Activated CD4-positive, alpha-beta T cell treated with anti-CD3 and anti-CD28 coated beads for 1 hour (primary cell): Measurements from ENCODE around the gene NKAP.
"Not testable (repeated sequence)": the region's sequence is repeated elsewhere in the genome, so short reads cannot be mapped to it uniquely, and the experiment has no call there.

Experiments used
- DNase-seq: peaks from one replicate; pipeline ENCODE4 v3.0.0-alpha.2; 2020

The NKAP gene

DNA sequence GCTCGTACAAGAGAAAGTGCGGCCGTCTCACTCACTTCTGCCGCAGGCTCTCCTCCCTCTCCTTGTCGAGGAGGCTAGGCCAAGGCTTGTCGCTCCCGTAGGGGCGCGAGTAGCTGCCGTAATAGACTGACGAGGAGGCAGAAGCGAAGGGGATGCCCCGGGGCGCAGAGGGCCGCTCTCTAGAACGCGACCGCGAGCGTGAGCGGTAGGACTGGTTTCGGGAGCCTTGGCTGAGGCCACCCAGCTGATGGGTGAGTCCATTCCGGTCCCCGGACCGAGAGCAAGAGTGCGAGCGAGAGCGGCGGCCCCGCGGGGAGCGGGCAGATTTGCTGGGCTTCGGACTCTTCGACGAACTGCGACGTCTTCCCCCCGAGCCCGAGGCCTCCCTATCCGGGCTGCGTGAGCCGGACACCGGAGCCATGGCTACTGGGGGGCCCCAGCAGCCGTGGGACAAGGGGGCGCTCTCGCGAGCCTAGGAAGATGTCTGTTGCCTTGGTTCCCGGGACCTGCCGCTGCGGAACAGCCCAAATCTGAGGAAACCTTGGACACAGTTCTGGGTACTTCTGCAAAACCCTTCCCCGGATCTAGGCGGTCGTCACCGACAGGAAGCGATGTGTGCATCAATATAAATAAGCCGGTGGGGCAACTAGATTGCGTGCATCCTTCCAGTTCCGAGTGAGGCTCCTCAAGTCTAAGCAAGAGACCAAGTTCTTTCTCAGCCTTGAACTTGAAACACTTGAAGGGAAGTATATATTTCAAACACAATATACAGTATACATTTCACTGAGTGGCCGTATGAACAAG lies at the start of gene NKAP:
TSS of gene NKAP (minus strand) at position 567 of the 804 bp plus-strand sequence. CDS start at position 421, 146 bp downstream.
- DNase-seq = peak; percentile 74

DNA sequence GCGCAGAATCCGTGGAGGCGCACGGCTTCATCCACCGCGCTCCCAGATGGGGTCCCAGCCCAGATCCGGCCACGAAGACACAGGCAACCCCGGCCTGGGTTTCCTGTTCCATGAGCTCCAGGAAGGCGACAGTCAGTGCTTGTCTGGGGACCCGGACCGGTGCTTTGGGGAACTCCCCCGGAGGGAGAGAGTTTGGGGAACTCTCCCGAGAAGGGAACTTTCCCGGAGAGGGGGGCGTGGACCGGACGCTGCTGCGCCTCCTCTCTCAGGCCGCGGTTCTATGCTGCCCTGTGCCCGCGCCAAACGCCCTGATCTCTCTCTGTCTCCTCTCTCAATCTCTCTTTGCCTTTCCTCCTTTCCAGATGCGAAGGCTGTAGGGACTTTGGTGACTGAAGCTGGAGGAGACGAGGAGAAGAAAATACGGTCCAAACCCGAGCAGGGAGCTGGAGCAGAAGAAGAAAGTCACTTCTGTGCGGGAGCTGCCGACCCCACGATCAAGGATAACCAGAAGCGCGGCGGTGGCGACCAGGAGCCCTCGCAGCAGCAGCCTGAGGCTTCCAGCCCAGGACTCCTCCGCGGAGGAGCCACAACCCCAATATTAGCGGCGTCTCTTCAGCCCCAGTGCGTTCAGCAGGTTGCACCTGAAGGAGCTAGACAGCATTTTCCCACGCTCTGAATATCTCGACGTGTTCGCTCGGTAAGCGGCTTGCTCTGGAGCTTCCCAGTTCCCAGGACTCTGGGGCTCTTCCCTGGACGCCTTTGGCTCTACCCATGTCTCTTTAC lies 47.6 kb upstream of the NKAP start:
- DNase-seq = no peak

DNA sequence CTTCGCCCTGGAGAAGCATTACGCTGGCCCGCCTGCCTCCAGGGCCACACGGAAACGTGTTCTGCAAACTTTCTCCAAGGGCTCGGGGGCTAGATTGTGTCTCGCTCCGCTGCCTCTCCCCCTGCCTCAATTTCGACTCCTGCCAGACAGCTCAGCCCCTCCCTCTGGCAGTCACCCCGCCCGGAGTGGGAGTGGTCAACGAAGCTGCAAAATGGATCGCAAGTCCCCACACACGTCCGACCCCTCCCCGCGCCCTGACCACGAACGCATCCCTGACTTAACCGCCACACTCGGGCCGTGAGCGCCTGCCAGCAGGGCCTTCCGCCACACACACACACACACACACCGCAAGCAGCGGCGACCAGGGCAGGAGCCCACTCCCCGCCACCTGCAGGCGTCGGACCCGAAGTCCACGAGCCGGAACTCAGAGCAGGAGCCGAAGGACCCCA lies 47.0 kb upstream of the NKAP start:
- DNase-seq = no peak

DNA sequence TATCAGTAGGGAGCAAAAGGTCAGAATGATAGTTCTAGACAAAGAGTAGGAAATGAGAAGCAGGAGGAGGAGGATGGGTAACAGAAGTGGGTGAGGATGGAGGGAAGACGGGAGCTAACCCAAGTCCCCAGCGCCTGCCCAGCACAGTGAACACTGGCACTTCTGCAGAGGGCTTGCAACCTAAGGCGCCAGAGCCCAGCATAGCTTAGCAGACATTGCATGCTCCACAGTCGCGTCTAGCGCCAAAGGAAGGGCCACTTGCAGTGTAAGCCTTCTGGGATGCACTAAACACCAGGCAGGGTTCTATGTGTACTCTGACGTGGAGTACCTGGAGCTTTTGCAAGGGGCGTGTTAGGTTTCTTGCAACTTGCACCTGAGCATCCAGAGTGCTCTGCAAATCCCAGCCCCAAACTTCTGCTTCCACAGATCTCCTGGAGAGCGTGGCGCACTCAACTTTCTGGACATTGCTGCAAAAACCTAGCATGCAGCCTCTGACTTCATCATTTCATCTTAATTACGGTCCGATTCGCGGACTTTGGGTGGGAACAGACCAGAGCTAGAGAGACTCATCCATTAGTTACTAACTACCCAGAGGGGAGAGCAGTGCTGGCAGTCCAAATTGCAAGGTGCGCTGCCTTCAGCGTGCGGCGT lies 46.5 kb upstream of the NKAP start:
- no peak for DNase-seq

DNA sequence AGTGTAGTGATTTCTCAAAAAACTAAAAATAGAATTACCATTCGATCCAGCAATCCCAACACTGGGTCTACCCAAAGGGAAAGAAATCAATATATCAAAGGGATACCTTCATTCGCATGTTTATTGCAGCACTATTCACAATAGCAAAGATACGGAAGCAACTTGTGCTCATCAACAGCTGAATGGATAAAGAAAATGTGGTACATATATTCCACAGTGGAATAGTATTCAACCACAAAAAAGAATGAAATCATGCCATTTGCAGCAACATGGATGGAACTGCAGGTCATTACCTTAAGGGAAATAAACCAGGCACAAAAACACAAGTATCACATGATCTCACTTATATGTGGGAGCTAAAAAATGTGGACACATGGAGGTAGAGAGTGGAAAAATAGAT lies 42.7 kb upstream of the NKAP start:
- DNase-seq = no peak

DNA sequence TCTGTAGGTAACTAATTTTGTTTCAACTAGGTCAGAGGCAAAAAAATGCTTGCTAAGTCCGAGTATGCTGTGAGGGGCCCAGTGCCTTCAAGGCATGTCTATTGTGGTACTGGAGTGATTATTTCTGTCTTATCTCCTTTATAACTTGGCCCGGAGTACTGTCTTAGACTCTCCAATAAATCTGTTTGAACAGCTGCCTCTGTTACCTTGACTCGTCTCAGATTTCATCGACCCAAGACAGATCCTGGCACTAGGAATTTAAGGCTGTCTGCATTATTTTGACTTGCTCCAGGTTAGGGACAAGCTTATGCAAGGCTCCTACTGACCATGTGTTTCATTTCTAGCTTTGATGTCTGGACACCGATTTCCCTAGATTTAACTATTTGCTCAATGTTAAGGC lies 41.1 kb upstream of the NKAP start:
- no peak for DNase-seq

DNA sequence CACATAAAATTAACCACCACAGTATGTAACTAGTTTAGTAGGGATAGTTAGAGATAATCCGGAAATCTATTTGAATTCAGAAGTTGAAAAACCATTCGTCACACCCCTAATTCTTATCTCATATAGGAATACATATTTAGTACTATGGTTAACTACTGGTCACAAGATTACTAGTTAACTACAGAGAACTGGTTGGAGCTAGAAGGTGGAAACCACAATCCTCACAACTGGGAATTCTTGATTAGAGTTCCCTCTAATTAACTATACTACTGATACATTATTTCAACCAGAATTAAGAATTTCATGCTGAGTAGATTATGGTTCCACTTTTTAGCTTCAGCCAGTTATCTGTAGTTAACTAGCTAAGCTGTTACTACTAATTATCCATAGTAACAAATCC lies 39.9 kb upstream of the NKAP start:
- DNase-seq = no peak

DNA sequence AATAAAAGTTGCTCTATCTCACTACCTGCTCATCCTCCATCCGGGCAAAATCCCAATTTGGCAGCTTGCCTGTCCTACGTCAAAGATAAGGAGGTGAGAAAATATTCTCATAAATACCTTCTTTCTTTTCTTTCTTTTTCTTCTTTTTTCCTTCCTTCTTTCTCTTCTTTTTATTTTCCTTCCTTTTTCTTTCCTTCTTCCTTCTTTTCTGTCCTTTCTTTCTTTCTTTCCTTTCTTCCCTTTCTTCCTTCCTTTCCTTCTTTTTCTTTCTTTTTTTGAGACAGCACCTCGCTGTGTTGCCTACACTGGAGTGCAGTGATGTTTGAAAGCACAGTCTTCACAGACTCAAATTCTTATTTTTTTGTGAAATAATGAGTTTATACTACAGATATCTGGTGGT lies 38.6 kb upstream of the NKAP start:
- no peak for DNase-seq

DNA sequence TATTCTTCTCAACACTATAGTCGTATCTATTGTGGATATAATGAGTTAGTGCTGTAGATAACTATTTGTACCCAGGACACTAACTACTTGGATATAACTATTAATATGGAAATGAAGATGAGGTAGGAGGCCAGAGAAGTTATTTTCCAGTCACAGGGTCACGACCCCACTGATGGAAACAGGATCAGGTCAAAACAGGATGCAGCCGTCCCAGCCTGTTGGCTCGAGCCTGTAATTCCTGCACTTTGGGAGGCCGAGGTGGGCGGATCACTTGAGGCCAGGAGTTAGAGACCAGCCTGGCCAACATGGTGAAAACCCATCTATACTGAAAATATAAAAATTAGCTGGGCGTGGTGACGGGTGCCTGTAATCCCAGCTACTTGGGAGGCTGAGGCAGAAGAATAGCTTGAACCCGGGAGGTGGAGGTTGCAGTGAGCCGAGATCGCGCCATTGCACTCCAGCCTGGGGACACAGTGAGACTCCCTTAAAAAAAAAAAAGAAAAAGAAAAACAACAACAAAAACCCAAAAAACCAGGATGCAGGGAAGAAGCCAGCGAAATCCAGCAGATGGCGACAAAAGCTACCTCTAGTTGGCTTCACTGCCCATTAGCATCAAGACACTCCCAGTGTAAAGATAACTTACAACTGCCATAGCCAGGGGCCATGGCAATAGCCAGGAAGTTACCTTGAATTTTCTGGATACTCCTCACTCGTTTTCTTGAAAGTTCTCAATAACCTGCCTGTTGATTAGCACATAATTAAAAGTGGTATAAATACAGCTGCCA lies 37.9 kb upstream of the NKAP start:
- no peak for DNase-seq

DNA sequence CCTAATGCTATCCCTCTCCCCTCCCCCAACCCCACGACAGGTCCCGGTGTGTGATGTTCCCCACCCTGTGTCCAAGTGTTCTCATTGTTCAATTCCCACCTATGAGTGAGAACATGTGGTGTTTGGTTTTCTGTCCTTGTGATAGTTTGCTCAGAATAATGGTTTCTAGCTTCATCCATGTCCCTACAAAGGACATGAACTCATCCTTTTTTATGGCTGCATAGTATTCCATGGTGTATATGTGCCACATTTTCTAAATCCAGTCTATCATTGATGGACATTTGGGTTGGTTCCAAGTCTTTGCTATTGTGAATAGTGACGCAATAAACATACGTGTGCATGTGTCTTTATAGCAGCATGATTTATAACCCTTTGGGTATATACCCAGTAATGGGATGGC lies 33.6 kb upstream of the NKAP start:
- not testable (repeated sequence) for DNase-seq

DNA sequence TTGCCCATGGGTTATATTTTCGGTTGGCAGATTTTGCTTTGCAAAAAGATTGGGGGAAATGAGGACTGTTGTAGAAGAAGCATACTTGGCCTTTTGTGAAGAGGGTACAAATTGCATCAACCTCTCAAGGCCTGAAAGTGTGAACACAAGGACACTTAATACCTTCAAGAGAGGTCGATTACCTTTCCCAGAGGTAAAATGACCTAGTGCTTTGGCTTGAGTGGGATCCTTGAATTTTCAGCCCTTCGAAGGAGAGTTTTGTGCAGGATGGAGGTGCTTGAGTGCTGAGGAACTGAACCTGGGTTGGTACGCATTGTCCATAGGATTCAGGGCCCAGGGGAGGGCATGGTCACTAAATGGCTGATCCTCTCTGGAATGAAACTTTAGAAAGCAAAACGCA lies 27.6 kb upstream of the NKAP start:
- no peak for DNase-seq

DNA sequence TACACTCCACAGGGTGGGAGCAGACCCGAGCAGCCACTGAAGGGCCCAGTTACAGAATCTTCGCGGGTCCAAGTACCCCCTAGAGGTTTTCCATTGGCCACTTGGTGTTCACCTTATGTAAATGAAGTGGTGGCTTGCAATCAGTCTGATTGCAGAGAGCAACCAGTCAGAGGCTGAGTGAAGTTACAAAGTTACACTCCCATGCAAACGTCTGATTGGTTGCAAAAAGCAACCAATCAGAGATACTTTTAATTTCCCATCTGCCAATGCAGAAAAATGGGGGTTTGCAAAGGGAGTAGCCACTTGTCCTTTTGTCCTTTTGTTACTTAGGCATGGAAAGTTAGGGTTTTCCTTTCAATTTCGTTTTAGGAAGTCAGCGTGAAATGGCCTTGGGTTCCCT lies 27.0 kb upstream of the NKAP start:
- DNase-seq = no peak

DNA sequence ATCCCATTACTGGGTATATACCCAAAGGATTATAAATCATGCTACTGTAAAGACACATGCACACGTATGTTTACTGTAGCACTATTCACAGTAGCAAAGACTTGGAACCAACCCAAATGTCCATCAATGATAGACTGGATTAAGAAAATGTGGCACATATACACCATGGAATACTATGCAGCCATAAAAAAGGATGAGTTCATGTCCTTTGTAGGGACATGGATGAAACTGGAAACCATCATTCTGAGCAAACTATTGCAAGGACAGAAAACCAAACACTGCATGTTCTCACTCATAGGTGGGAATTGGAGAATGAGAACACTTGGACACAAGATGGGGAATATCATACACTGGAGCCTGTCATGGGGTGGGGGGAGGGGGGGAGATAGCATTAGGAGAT lies 23.3 kb upstream of the NKAP start:
- DNase-seq = not testable (repeated sequence)

DNA sequence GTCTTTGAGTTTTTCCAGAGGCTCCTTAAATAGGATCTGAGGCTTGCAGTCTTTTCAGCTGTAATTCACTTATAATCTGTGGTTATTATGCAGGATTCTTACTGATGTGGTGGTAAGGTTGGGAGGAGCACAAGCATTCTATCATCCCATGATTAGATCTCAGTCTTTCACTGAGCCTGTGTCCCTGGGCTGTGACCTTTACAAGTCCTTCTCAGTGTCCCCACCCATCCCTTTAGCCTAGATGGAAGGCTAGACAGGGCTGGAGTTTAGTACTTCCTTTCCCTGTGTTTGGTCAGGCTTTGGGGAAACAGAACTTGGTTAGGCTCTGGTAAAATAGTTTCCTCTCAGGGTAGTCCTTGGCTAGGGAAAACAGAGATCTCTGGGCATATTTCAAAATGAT lies 17.1 kb upstream of the NKAP start:
- DNase-seq = no peak

DNA sequence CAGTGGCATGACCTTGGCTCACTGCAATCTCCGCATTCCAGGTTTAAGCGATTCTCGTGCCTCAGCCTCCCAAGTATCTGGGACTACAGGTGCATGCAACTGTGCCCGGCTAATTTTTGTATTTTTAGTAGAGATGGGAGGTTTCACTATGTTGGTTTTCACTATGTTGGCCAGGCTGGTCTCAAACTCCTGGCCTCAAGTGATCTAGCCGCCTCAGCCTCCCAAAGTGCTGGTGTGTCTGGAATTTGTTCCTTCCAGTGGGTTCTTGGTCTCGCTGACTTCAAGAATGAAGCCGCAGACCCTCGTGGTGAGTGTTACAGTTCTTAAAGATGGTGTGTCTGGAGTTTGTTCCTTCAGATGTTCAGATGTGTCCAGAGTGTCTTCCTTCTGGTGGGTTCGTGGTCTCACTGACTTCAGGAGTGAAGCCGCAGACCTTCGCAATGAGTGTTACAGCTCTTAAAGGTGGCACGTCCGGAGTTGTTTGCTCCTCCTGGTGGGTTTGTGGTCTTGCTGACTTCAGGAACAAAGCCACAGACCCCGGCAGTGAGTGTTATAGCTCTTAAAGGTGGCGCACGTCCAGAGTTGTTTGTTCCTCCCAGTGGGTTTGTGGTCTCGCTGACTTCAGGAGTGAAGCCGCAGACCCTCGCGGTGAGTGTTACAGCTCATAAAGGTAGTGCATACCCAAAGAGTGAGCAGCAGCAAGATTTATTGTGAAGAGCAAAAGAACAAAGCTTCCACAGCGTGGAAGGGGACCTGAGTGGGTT lies 12.4 kb upstream of the NKAP start:
- DNase-seq = not testable (repeated sequence)

DNA sequence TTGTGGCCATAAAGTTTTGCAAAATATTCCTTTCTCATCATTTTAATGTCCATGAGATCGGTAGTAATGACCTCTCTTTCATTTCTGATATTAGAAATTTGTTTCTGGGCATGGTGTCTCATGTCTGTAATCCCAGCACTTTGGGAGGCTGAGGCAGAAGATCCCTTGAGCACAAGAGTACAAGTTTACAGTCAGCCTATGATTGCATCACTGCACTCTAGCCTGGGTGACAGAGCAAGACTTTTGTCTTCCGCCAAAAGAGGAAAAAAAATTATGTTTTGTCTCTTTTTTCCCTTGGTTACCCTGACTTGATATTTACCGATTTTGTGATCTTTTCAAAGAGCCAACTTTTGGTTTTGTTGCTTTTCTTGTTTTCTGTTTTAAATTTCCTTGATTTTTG lies 10.8 kb upstream of the NKAP start:
- DNase-seq = no peak

DNA sequence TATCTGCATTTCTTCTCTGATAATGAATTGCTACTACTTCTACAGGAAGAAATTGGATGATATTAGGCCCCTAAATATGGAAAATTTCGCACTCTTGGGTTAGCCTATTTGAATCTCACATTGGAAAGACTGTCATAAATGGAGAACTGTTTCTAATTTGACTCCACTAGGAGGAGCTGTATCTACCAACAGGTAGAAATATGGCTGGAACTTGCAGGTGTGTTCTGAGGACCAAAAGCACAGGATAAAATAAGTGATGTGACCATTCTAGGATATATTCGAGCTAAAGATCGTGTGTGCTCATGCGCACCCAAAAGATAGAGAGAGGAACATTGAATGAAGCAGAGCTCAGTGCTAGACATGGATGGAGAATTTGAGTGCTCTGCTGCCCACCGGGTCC lies 4.8 kb upstream of the NKAP start:
- DNase-seq = no peak

DNA sequence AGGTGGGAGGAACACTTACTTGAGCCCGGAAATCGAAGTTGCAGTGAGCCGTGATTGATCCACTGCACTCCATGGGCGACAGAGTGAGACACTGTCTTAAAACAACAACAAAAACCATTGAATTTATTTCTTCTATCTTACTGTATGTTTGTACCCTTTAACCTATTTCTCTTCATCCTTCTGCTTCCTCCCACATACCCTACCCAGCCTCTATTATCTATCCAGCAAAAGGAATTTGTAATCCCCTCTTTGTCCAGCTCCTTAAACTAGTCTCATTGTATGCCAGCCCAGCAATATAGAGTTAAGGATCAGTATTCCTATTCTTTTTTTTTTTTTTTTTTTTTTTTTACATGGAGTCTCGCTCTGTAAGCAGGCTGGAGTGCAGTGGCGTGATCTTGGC lies 1.9 kb upstream of the NKAP start:
- DNase-seq = no peak

DNA sequence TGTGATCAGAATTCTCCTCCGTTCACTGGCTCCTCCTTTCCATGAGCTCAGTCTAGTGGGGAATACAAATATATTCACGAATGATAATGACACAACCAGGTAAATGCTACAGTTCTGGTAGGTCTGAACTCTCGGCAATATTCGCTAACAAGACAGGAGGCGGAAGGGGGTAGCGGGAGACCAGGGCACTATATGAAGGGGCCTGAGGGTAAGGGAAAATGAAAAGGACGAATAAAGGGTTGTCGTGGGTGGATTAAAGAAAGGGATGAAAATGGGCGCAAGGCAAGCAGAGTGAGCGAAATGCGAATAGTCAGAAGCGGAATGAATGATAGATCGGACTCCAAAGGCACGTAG lies 743 bp downstream of the NKAP start:
- no peak for DNase-seq

DNA sequence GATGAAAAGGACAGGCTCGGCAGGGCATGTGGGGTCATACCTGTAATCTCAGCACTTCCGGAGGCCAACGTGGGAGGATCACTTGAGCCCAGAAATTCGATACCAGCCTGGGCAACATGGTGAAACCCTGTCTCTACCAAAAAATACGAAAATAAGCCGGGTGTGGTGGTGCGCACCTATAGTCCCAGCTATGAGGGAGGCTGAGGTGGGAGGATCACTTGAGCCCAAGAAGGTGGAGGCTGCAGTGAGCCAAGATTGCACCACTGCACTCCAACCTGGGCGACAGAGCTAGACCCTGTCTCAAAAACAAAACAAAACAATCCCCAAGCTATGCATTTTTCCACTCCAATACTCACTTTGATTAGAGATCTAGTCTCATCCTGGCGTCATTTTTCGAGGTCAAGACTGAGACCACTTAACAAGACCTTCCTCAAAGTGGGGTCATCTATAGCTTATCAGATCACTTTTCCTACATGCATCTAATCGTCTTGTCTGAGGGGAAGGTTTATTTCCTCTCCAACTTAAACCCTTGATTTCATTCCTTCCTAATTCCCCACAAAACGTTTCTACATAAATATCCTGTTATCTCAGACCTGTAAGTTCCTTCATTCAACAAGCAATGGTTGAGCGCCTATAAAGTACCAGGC lies 1.3 kb downstream of the NKAP start:
- no peak for DNase-seq

DNA sequence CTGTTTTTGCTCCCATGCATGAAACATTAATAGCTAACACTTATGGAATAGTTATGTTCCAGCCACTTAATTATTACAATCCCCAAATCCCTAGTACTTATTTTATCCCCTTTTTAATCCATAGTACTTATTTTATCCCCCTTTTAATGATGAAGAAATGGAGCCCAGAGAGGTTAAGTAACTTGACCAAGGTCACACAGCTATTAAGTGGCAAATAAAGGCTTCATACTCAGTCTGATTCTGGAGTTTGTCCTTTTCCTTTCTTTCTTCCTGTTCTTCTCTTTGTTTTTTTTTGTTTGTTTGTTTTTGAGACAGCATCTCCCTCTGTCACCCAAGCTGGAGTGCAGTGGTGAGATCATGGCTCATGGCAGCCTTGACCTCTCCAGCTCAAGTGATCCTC lies 2.2 kb downstream of the NKAP start:
- no peak for DNase-seq
